PC-3 (cell line): ENCODE data around the gene CSNK1G2. TPM values are rescaled to one million over a fixed set of nuclear protein-coding genes. Genes with fewer than 3 reads are reported as not detected.
A peak's percentile ranks its signal among the peaks of the same experiment; 100 is the strongest.

Experiments
- ATAC-seq: fragments of 200-7000 bp; cut with Tn5 transposase; 2 replicates; pipeline ENCODE4 v1.9.1; 2020; ENCODE audit warnings: mild to moderate bottlenecking, moderate library complexity
- BruUV-seq: library from RNA; stranded (reverse); fragments of 400-500 nt; replicated peaks from 2 replicates; lab custom pipeline; 2021; lab: Mats Ljungman, UMichigan
- CTCF ChIA-PET: fragments of 300-600 bp; sonication (Branson Sonifier 250); formaldehyde crosslinking; loops from one replicate; lab custom pipeline; 2022; ENCODE audit warnings: antibody characterized with exemption; lab: Charles Lee
- POLR2A ChIA-PET: fragments of 300-600 bp; sonication (Branson Sonifier 250); formaldehyde crosslinking; loops from one replicate; lab custom pipeline; 2022; ENCODE audit warnings: antibody characterized with exemption; ENCODE audit not compliant: unreplicated experiment; lab: Charles Lee
- DNase-seq: peaks from one replicate; pipeline ENCODE4 v3.0.0-alpha.2; 2015
- H2AFZ ChIP-seq: fragments of 300-600 bp; sonication (generic); 2 replicates; pipeline ENCODE4 v1.6.0; 2016; ENCODE audit warnings: antibody characterized with exemption, low read length
- H3F3A ChIP-seq: fragments of 300-600 bp; sonication (generic); one replicate; pipeline ENCODE4 v1.6.0; 2017; ENCODE audit warnings: antibody characterized with exemption, low read length, control low read depth, mild to moderate bottlenecking; ENCODE audit not compliant: unreplicated experiment
- H3K27ac ChIP-seq: fragments of 300-600 bp; sonication (generic); 2 replicates; pipeline ENCODE4 v1.5.1; 2016; ENCODE audit warnings: mild to moderate bottlenecking, low read length
- H3K27me3 ChIP-seq: fragments of 300-600 bp; sonication (generic); 2 replicates; pipeline ENCODE4 v1.6.1; 2016; ENCODE audit warnings: low read length, mixed read lengths
- H3K36me3 ChIP-seq: fragments of 300-600 bp; sonication (generic); 2 replicates; pipeline ENCODE4 v1.6.1; 2016; ENCODE audit warnings: low read depth, mixed run types, low read length, mixed read lengths
- H3K4me1 ChIP-seq: fragments of 300-600 bp; sonication (generic); 2 replicates; pipeline ENCODE4 v1.5.1; 2016; ENCODE audit warnings: low read length; ENCODE audit not compliant: insufficient read depth
- H3K4me2 ChIP-seq: fragments of 300-600 bp; sonication (generic); 2 replicates; pipeline ENCODE4 v1.6.0; 2016; ENCODE audit warnings: low read length
- H3K4me3 ChIP-seq: fragments of 300-600 bp; sonication (generic); 2 replicates; pipeline ENCODE4 v1.5.1; 2016; ENCODE audit warnings: mild to moderate bottlenecking, low read length, mixed read lengths
- H3K79me2 ChIP-seq: fragments of 300-600 bp; sonication (generic); 2 replicates; pipeline ENCODE4 v1.6.1; 2017; ENCODE audit warnings: low read length, mixed read lengths
- H3K9ac ChIP-seq: fragments of 300-600 bp; sonication (generic); 2 replicates; pipeline ENCODE4 v1.6.0; 2016; ENCODE audit warnings: mild to moderate bottlenecking, low read length
- H3K9me2 ChIP-seq: fragments of 300-600 bp; sonication (generic); replicated peaks from 2 replicates; pipeline ENCODE4 v1.6.1; 2016; ENCODE audit warnings: mixed run types, low read length, mixed read lengths
- H3K9me3 ChIP-seq: fragments of 300-600 bp; sonication (generic); 2 replicates; pipeline ENCODE4 v1.6.1; 2016; ENCODE audit warnings: low read length, mixed read lengths
- H4K20me1 ChIP-seq: fragments of 300-600 bp; sonication (generic); 2 replicates; pipeline ENCODE4 v1.6.1; 2016; ENCODE audit warnings: low read length, mixed read lengths
- CTCF ChIP-seq: fragments of 300-600 bp; sonication (generic); conservative IDR thresholded peaks from 2 replicates; pipeline ENCODE4 v1.5.1; 2017; ENCODE audit warnings: antibody characterized with exemption, low read depth, mild to moderate bottlenecking, low read length
- EZH2 ChIP-seq: fragments of 300-600 bp; sonication (generic); IDR thresholded peaks from one replicate; pipeline ENCODE4 v1.6.1; 2017; ENCODE audit warnings: antibody characterized with exemption, mild to moderate bottlenecking, low read length; ENCODE audit not compliant: unreplicated experiment
- EZH2phosphoT487 ChIP-seq: fragments of 300-600 bp; sonication (generic); IDR thresholded peaks from 2 replicates; pipeline ENCODE4 v1.6.1; 2018; ENCODE audit warnings: mild to moderate bottlenecking, antibody characterized with exemption, low read length, borderline replicate concordance
- intact Hi-C: fragments of 100-400 bp; cut with micrococcal nuclease; formaldehyde crosslinking; loops from 2 replicates; pipeline ENCODE4 v1.9.0; 2023
- total RNA-seq: library from RNA; depleted of rRNA; stranded (reverse); fragments of >200 nt; gene quantifications from 2 replicates; pipeline ENCODE4 v1.2.3, GENCODE V29; 2014

Gene CSNK1G2
- total RNA-seq, 1 experiment from 2014 or later: 83.6 TPM

- no peak for DNase-seq
- no peak overlapping the region for H2AFZ ChIP-seq
- POLR2A ChIA-PET: no interaction called here
- H3K36me3 ChIP-seq: peaks cover 4% of the 10 kb centered on the region; the same call in 1 of the 2 replicates
- no peak for TF ChIP-seq EZH2phosphoT487
- no peak for TF ChIP-seq EZH2
- no peak for TF ChIP-seq CTCF
- H3K9me2 ChIP-seq: no peaks in the 10 kb centered on the region
- ATAC-seq: no peak
- intact Hi-C loops: no loop called here
- H3K79me2 ChIP-seq: no peaks in the 10 kb centered on the region
- BruUV-seq: no TSS peak
- no peaks in the 10 kb centered on the region for H3K27me3 ChIP-seq
- no peaks in the 10 kb centered on the region for H4K20me1 ChIP-seq
- no peaks in the 10 kb centered on the region for H3F3A ChIP-seq
- no peak overlapping the region for H3K27ac ChIP-seq
- CTCF ChIA-PET: no interaction called here
- no peak overlapping the region for H3K9ac ChIP-seq
- H3K4me3 ChIP-seq: no peak overlapping the region
- peaks cover 3% of the 10 kb centered on the region; the same call in 1 of the 2 replicates for H3K4me1 ChIP-seq
- no peak overlapping the region for H3K4me2 ChIP-seq
- H3K9me3 ChIP-seq: no peaks in the 10 kb centered on the region
Measured at GRCh38 chr19:1924320-1924961, 16.5 kb upstream of the CSNK1G2 start.

GRCh38 chr19:1925544-1925943, 15.4 kb upstream of the CSNK1G2 start:
- Histone ChIP-seq H3K36me3 (peaks cover 4% of the 10 kb centered on the region; the same call in 1 of the 2 replicates), H4K20me1 (no peaks in the 10 kb centered on the region), H3K79me2 (no peaks in the 10 kb centered on the region), H2AFZ (no peak overlapping the region), H3K4me3 (no peak overlapping the region), H3K27me3 (no peaks in the 10 kb centered on the region), H3K9me3 (no peaks in the 10 kb centered on the region), H3K4me1 (peaks cover 8% of the 10 kb centered on the region; the same call in 1 of the 2 replicates), H3K9ac (no peak overlapping the region), H3F3A (no peaks in the 10 kb centered on the region), H3K9me2 (no peaks in the 10 kb centered on the region), H3K4me2 (no peak overlapping the region), H3K27ac (no peak overlapping the region)
- ChIA-PET POLR2A (no interaction called here), CTCF (no interaction called here)
- DNase-seq (no peak), ATAC-seq (no peak)
- TF ChIP-seq CTCF (no peak), EZH2phosphoT487 (no peak), EZH2 (no peak)
- intact Hi-C loops: no loop called here
- TSS peak; percentile 62 for BruUV-seq

GRCh38 chr19:1929021-1929742, 11.8 kb upstream of the CSNK1G2 start:
- Histone ChIP-seq H3K9me2 (no peaks in the 10 kb centered on the region), H2AFZ (peak overlapping the region; percentile 89), H3K4me1 (peaks cover 8% of the 10 kb centered on the region; the same call in 1 of the 2 replicates), H3K79me2 (no peaks in the 10 kb centered on the region), H4K20me1 (no peaks in the 10 kb centered on the region), H3K27me3 (no peaks in the 10 kb centered on the region), H3K36me3 (no peaks in the 10 kb centered on the region), H3K4me2 (peak overlapping the region; percentile 92), H3K4me3 (peak overlapping the region; percentile 67), H3K9ac (peak overlapping the region; percentile 31), H3K27ac (no peak overlapping the region), H3K9me3 (no peaks in the 10 kb centered on the region), H3F3A (no peaks in the 10 kb centered on the region)
- ATAC-seq (peak; percentile 80), DNase-seq (peak; percentile 76)
- CTCF ChIA-PET: interaction anchor here (1.0 kb wide), 1 partner anchor 65 kb away, joined by 3 read pairs; no protein-coding TSS in a partner anchor
- POLR2A ChIA-PET: no interaction called here
- no TSS peak for BruUV-seq
- intact Hi-C loops: no loop called here
- TF ChIP-seq EZH2phosphoT487 (no peak), CTCF (peak; percentile 70)
